SK-N-SH (cell line): ENCODE measurements around the gene CHST1.

Experiments
- CHD2 ChIP-seq: fragments of 150-350 bp; IDR thresholded peaks from 2 replicates; pipeline ENCODE4 v1.6.1; 2018; ENCODE audit warnings: low read length; ENCODE audit not compliant: partially characterized antibody
- EP300 ChIP-seq, 2 experiments: IDR thresholded peaks; 2 replicates each; pipeline versions ENCODE4 v1.4.0 to v1.6.1; 2012; ENCODE audit warnings: borderline replicate concordance in 1 of 2, low read depth in 1 of 2, low read length in 1 of 2
- EZH2phosphoT487 ChIP-seq: fragments of 200-600 bp; sonication (generic); IDR thresholded peaks from 2 replicates; pipeline ENCODE4 v1.6.1; 2017; ENCODE audit warnings: low read depth, mixed run types, mild to moderate bottlenecking, antibody characterized with exemption, moderate library complexity, borderline replicate concordance
- FOSL2 ChIP-seq: IDR thresholded peaks from 2 replicates; pipeline ENCODE4 v1.4.0; 2012; ENCODE audit warnings: low read depth, mild to moderate bottlenecking, moderate library complexity, borderline replicate concordance
- GABPA ChIP-seq: IDR thresholded peaks from 2 replicates; pipeline ENCODE4 v1.4.0; 2012; ENCODE audit warnings: low read depth, mild to moderate bottlenecking
- JUND ChIP-seq: IDR thresholded peaks from 2 replicates; pipeline ENCODE4 v1.4.0; 2012
- POLR2AphosphoS5 ChIP-seq: IDR thresholded peaks from 2 replicates; pipeline ENCODE4 v1.6.1; 2012; ENCODE audit warnings: low read depth, low read length
- RFX5 ChIP-seq: IDR thresholded peaks from 2 replicates; pipeline ENCODE4 v1.6.1; 2012; ENCODE audit warnings: mild to moderate bottlenecking, improper control_type of control experiment, low read length
- SMC3 ChIP-seq: IDR thresholded peaks from 2 replicates; pipeline ENCODE4 v1.6.1; 2012; ENCODE audit warnings: low read depth, low read length, improper control_type of control experiment
- TF ChIP-seq, protein P1 (sequence below): fragments of 200-600 bp; sonication (generic); IDR thresholded peaks from 2 replicates; pipeline ENCODE4 v1.6.1; 2017; ENCODE audit warnings: antibody characterized with exemption, mild to moderate bottlenecking, moderate library complexity
- TF ChIP-seq, protein P2 (sequence below): fragments of 150-350 bp; IDR thresholded peaks from 2 replicates; pipeline ENCODE4 v1.6.1; 2017; ENCODE audit warnings: antibody characterized with exemption, low read length, low read depth, borderline replicate concordance
- TF ChIP-seq, protein P3 (sequence below): IDR thresholded peaks from 2 replicates; pipeline ENCODE4 v1.4.0; 2012; ENCODE audit warnings: low read depth

DNA sequence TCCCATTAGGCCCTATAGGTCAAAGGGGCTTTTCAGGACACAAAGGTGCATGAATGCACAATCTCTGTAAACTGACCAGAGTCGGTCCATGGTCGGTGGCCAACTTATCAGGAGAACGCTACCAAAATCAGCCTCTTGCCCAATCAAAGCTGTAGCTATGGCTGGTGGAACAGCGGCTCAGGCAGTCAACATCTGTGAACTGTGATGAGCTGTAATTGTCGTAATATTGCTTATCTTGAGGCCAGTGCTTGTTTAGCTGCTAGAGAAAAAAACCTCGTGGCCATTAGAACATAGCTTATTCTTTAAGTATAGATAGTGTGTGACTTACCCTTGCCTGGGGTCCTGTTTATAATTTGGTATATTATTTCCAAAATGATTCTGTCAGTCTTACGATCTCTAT, 14.4 kb upstream of the CHST1 start:
- TF ChIP-seq, protein P1, sequence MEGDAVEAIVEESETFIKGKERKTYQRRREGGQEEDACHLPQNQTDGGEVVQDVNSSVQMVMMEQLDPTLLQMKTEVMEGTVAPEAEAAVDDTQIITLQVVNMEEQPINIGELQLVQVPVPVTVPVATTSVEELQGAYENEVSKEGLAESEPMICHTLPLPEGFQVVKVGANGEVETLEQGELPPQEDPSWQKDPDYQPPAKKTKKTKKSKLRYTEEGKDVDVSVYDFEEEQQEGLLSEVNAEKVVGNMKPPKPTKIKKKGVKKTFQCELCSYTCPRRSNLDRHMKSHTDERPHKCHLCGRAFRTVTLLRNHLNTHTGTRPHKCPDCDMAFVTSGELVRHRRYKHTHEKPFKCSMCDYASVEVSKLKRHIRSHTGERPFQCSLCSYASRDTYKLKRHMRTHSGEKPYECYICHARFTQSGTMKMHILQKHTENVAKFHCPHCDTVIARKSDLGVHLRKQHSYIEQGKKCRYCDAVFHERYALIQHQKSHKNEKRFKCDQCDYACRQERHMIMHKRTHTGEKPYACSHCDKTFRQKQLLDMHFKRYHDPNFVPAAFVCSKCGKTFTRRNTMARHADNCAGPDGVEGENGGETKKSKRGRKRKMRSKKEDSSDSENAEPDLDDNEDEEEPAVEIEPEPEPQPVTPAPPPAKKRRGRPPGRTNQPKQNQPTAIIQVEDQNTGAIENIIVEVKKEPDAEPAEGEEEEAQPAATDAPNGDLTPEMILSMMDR: no peak
- TF ChIP-seq POLR2AphosphoS5 (no peak), EP300 (IDR thresholded peaks at IDR 0.05; ENCODE audit: borderline replicate concordance in 1 of 2, low read depth in 1 of 2, low read length in 1 of 2) (no peak), RFX5 (no peak), EZH2phosphoT487 (no peak), JUND (no peak), FOSL2 (no peak), SMC3 (no peak), CHD2 (no peak), GABPA (no peak)
- TF ChIP-seq, protein P2, sequence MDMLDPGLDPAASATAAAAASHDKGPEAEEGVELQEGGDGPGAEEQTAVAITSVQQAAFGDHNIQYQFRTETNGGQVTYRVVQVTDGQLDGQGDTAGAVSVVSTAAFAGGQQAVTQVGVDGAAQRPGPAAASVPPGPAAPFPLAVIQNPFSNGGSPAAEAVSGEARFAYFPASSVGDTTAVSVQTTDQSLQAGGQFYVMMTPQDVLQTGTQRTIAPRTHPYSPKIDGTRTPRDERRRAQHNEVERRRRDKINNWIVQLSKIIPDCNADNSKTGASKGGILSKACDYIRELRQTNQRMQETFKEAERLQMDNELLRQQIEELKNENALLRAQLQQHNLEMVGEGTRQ: no peak
- TF ChIP-seq, protein P3, sequence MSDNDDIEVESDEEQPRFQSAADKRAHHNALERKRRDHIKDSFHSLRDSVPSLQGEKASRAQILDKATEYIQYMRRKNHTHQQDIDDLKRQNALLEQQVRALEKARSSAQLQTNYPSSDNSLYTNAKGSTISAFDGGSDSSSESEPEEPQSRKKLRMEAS: no peak
